ENCODE measurements around the gene FAM107A. TPM values are rescaled to one million over a fixed set of nuclear protein-coding genes. Genes with fewer than 3 reads are reported as not detected.
"Not testable (repeated sequence)": the region's sequence is repeated elsewhere in the genome, so short reads cannot be mapped to it uniquely, and the experiment has no call there.

Gene FAM107A
- total RNA-seq, 1 donor from 2014 or later, result 4.1 TPM

DNA sequence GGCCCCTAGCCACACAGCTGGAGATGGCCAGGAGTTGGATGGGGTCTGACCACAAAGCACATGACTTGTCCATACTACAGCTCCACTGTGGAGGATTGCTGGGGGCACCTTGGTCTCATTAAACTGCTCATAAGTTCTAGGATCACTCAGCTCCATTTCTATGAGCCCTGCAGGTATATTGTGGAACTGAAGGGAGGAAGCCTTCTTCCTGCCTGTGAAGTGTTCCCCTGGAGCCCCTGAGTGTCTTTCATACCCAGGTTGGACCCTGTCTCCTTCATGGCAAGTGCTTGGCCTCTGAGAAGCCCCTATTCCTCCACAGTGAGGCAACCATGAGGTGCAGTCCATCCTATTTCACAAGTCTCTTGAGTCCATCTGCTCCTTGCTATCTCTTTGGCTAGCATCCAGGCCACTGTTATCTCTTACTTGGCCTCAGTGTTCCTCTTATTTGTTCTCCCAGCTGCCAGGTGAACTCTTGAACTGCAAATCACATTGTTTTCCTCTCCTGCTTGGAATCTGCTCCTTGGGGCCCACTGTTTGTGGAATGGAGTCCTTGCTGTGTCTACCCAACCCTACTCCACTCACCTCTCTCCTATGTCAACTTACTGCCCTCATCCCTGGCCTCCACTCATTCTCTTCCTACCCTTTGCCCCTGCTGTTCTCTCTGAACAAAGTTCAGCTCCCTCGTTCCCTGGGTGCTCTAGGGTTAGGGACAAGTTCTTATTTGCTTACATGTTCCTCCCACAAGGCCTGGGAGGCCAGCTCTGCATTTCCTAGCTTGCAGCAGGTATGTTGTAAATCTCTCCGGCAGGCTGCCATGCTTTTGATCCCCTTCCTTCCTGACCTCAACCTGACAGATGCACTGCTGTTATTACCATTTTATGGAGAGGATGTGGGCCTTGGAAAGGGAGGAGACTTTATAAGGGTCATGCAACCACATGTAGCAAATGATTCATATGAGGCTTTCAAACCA, 41.4 kb downstream of the FAM107A start:
- ATAC-seq, result no peak

GRCh38 chr3:58534592-58535494, 42.3 kb downstream of the FAM107A start:
- no peak for ATAC-seq

- peak; percentile 80 for ATAC-seq
Measured at GRCh38 chr3:58532794-58533220, 44.4 kb downstream of the FAM107A start.

GRCh38 chr3:58531956-58532355, 45.2 kb downstream of the FAM107A start:
- ATAC-seq, result no peak

DNA sequence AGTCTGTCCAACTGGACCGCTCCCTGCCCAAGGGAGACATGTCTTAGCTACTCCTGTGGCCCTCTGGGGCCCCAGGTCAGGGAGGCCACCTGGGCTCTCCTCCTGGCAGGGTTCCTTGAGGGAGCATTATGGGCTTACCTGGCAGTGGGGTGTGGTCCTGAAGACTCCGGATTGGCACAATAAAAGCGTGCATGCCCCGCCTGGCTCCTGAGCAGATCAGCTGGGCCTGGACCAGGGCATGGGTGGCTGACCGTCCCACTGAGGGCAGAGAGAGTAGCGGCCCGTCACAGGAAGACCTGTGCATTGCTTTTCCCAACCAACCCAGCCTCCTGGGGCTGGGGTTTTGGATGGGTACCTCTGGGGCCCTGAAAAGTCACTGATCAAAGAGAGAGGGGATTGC, 45.6 kb downstream of the FAM107A start:
- no peak for ATAC-seq

DNA sequence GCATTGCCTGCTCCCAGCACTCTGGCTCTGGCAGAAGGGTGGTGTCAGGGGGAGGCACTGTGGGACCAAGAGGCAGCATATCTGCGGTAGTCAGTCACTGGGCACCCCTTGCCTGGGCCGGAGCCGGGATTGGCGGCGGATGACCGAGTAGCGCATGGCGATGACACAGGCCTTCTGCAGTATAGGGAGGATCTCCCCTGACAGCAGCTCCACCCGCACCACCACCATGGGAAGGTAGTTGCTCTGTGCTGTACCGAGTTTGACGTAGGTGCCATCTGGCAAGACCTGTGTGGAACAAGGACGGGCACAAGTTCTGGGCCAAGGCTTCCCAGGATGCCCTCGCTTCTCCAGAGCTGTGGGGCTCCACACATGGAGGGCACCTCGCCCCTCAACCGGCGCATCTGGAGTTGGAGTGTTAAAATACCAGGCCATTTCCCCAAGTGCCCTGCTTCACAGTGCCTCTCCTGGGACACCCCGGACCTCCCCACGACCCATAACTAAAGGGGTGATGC, 46.8 kb downstream of the FAM107A start:
- ATAC-seq, result no peak

- ATAC-seq, result no peak
Measured at GRCh38 chr3:58529516-58530353, 47.5 kb downstream of the FAM107A start.

DNA sequence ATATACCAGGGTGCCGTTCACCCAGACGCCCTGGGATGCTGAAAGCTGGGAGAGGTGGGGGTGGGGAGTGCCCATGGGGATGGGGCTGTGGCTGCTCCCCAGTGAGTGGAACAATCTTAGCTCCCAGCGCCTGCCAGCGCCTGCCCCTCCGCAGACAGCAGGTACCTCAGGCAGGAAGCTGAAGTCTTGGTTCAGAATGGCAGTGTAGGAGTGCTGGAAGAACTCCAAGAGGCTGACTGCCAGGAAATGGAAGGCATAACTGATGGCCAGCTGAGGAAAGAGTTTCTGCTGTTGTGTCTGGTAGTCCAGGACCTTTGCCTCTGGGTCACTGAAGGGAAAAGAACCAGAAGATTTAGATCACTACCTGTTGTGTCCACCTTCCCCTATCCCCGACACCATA, 48.6 kb downstream of the FAM107A start:
- no peak for ATAC-seq

DNA sequence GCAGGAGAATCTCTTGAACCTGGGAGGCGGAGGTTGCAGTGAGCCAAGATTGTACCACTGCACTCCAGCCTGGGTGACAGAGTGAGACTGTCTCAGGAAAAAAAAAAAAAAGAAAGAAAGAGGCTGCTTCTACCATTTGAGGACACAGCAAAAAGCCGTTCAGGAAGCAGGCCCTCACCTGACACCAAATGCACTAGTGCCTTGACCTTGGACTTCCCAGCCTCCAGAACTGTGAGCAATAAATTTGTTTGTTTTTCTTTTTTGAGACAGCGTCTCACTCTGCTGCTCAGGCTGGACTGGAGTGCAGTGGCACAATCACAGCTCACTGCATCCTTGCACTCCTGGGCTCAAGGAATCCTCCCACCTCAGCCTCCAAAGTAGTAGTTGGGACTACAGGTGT, 49.8 kb downstream of the FAM107A start:
- not testable (repeated sequence) for ATAC-seq

DNA sequence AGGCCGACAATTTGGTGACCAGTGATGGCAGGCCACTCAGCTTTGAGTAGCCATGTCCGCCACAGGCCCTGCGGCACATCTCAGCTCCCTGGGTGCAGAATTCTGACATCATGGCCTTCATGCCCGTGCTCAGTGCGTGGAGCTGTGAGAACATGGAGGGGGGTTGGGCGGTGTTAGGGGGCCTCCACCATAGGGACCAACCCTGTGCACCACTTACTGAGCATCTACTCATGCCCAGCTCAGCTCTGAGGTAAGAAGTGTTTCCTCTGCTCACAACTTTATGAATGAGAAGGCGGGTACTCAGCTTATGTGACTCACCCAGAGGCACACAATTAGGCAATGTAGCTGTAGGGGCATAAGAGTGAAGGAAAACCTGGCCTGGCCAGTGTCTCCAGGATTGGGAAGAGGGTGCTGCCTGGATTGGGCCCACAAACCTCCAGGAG, 50.7 kb downstream of the FAM107A start:
- peak; percentile 96 for ATAC-seq

DNA sequence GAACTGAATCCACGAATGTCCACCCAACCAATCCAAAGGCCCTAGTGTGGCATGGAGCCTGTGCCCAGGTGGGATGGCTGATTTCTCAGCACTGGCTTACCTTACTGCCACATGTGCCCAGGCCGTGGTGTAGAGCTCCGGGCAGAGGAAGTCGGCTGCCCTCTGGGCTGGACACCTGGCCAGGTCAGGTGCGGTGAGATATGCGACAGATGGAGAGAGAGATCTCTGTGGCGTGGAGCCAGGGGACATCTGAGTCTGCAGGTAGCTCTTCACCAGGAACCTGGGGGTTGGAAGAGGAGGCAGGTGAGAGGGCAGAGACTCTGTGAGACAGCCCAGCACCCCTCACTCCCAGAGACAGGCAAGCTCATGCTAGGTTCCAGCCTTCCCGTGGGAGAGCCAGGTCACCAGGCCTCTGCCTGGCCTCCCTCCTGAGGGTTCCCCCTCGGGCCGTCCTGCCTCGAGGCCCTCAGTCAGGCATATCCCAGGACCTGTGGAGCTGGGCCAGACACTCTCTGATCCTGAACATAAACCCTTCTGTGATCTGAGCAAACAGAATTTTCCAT, 52.8 kb downstream of the FAM107A start:
- ATAC-seq, result no peak

GRCh38 chr3:58522759-58523425, 54.3 kb downstream of the FAM107A start:
- no peak for ATAC-seq

- ATAC-seq, result no peak
Measured at GRCh38 chr3:58521917-58522631, 55.1 kb downstream of the FAM107A start.

GRCh38 chr3:58521336-58521670, 55.9 kb downstream of the FAM107A start:
- no peak for ATAC-seq

GRCh38 chr3:58520403-58521335, 56.5 kb downstream of the FAM107A start:
- ATAC-seq, result no peak

DNA sequence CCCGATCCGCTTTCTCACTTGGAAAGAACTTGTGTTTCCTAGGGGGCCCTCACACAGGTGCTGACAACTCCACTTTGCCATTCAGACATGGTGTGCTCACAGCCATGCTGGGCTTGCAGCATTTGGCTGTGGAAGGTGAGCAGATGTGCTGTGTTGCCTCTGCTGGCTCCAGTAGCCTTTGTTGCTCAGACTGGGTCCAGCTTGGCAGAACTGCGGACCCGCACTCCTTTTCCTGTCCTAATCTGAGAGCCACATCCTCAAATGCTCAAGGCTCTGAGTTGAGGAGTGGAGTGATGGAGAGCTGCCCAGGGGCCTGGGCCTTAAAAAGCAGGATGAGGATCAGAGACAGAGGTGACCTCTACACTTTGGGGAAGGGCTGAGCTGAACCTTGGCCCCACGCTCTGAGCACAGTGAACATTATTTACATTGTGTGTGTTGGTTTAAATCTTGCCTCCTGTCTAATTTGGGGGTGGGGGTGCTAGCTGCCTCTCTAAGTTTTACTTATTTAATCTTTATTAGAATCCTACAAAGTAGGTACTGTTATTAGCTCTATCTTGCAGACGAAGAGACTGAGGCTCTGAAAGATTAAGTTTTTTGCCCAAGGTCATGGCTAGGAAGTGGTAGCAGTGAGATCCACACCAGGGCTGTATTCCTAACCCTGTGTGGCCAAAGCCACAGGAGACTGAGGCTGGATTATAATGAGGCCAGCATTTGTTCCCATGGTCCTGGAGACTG, 57.4 kb downstream of the FAM107A start:
- ATAC-seq, result no peak

DNA sequence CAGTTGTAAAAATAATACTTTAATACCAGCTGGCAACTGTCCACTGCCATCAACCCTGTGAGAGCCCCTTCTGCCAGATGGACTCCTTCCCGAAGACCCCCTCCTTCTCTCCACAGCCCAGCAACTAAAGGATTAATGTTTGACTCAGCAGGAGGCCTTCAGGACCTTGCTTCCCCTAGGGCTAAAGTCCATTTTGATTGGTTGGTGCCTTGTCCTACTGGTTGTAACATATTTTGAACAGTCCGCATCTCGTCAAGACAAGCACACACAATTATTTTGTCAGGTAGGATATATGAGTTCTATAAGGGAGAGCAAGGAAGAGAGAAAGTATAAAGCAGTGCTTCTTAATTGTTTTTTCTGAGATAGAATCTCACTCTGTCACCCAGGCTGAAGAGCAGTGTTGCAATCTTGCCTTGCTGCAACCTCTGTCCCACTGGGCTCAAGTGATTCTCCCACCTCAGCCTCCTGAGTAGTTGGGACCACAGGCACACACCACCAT, 58.9 kb downstream of the FAM107A start:
- peak; percentile 70 for ATAC-seq

DNA sequence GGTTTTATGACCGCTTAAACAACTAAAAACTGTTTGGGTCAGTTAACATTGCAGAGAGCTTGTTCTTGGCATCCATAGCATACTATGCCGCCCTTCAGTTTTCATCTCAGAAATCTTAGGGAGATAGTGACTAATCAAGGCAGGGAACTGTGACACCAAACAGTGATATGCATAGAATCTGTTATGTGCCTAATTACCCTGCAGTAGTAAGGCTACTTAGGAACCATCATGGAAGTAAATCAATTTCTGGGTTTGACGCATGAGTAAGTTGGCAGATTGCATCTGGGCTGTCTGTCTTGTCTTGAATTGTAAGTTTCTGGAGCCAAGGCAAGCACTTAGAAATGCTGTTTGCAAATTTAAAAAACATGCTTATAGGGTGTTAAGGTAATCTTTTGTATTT, 62.8 kb downstream of the FAM107A start:
- ATAC-seq, result no peak

All from esophagus mucosa (tissue), 1 donor.